GM12878 (cell line): ENCODE results near the gene ZNF653. TPM values are rescaled to one million over a fixed set of nuclear protein-coding genes. Genes with fewer than 3 reads are reported as not detected.

Experiments used
- ATAC-seq: fragments of 200-7000 bp; cut with Tn5 transposase; 3 replicates; pipeline ENCODE4 v1.9.1; 2020; ENCODE audit warnings: mild to moderate bottlenecking, moderate library complexity
- BruUV-seq: library from RNA; stranded (reverse); fragments of 400-500 nt; replicated peaks from 2 replicates; lab custom pipeline; 2021; lab: Mats Ljungman, UMichigan
- CTCF ChIA-PET: fragments of 300-600 bp; sonication (Branson Sonifier 250); formaldehyde crosslinking; extraction: SDS; loops from one replicate; lab custom pipeline; 2021; ENCODE audit warnings: inconsistent platforms; lab: Yijun Ruan, JAX
- POLR2A ChIA-PET: fragments of 350-600 bp; formaldehyde crosslinking; extraction: SDS; loops from one replicate; lab custom pipeline; 2021; ENCODE audit warnings: inconsistent platforms; lab: Charles Lee
- RAD21 ChIA-PET: fragments of 300-600 bp; sonication (Branson Sonifier 250); formaldehyde crosslinking; loops from one replicate; lab custom pipeline; 2023; ENCODE audit warnings: antibody characterized with exemption; ENCODE audit not compliant: unreplicated experiment; lab: Charles Lee
- SMC1A ChIA-PET: fragments of 300-600 bp; sonication (Branson Sonifier 250); formaldehyde crosslinking; loops from one replicate; lab custom pipeline; 2023; ENCODE audit not compliant: unreplicated experiment, uncharacterized antibody; lab: Charles Lee
- DNase-seq: peaks from one replicate; pipeline ENCODE4 v3.0.0-alpha.2; 2011; ENCODE audit warnings: low read depth, low spot score
- FAIRE-seq: peaks from 3 replicates; lab custom pipeline; 2011; peaks lifted over from hg19 to GRCh38; lab: Jason Lieb, UNC
- H2AFZ ChIP-seq: 2 replicates; pipeline ENCODE4 v1.6.0; 2011; ENCODE audit warnings: low read depth, low read length, control low read depth; ENCODE audit not compliant: control insufficient read depth
- H3K27ac ChIP-seq: 2 replicates; pipeline ENCODE4 v1.5.1; 2011; ENCODE audit warnings: control low read depth; ENCODE audit not compliant: control insufficient read depth, insufficient read depth
- H3K27me3 ChIP-seq, 2 experiments: replicated peaks in 1 of 2; 2 replicates each; pipeline versions ENCODE4 v1.6.0 to v1.6.1; 2011; ENCODE audit warnings: low read length in 1 of 2; ENCODE audit not compliant: control insufficient read depth in 2 of 2, insufficient read depth in 2 of 2
- H3K36me3 ChIP-seq, 2 experiments: 2 replicates each; pipeline ENCODE4 v1.5.1; 2011; ENCODE audit warnings: low read length in 1 of 2; ENCODE audit not compliant: control insufficient read depth in 2 of 2, insufficient read depth in 2 of 2
- H3K4me1 ChIP-seq: 2 replicates; pipeline ENCODE4 v1.6.1; 2011; ENCODE audit warnings: mild to moderate bottlenecking, low read length, moderate library complexity, mixed read lengths; ENCODE audit not compliant: control insufficient read depth, insufficient read depth
- H3K4me2 ChIP-seq: 2 replicates; pipeline ENCODE4 v1.6.0; 2011; ENCODE audit warnings: control low read depth; ENCODE audit not compliant: control insufficient read depth, insufficient read depth
- H3K4me3 ChIP-seq: fragments of 200-600 bp; sonication (generic); 2 replicates; pipeline ENCODE4 v1.5.1; 2016
- H3K79me2 ChIP-seq: 2 replicates; pipeline ENCODE4 v1.6.0; 2011; ENCODE audit warnings: low read length; ENCODE audit not compliant: control insufficient read depth, insufficient read depth
- H3K9ac ChIP-seq: 2 replicates; pipeline ENCODE4 v1.8.0; 2011; ENCODE audit warnings: low read length, control low read depth, mixed read lengths; ENCODE audit not compliant: control insufficient read depth, insufficient read depth
- H3K9me3 ChIP-seq: replicated peaks from 3 replicates; pipeline ENCODE4 v1.5.1; 2011; ENCODE audit warnings: mild to moderate bottlenecking, low read length; ENCODE audit not compliant: control insufficient read depth, insufficient read depth
- H4K20me1 ChIP-seq: 2 replicates; pipeline ENCODE4 v1.6.0; 2011; ENCODE audit not compliant: control insufficient read depth, insufficient read depth
- CEBPZ ChIP-seq: fragments of 150-350 bp; IDR thresholded peaks from 2 replicates; pipeline ENCODE4 v1.6.1; 2016; ENCODE audit warnings: low read depth, low read length
- E2F4 ChIP-seq: IDR thresholded peaks from 2 replicates; pipeline ENCODE4 v1.6.1; 2012; ENCODE audit warnings: low read depth, low read length, improper control_type of control experiment
- REST ChIP-seq: IDR thresholded peaks from 2 replicates; pipeline ENCODE4 v1.6.1; 2012; ENCODE audit warnings: mild to moderate bottlenecking, low read depth, low read length
- SKIL ChIP-seq: fragments of 450-650 bp; IDR thresholded peaks from 2 replicates; pipeline ENCODE4 v1.6.1; 2017; ENCODE audit warnings: mild to moderate bottlenecking, low read depth, inconsistent platforms; ENCODE audit not compliant: poor library complexity, severe bottlenecking
- SMAD5 ChIP-seq: IDR thresholded peaks from 2 replicates; pipeline ENCODE4 v1.6.1; 2016; ENCODE audit warnings: antibody characterized with exemption, low read depth
- WGBS: methylation state at CpG from one replicate; pipeline ENCODE4 v1.1.6; 2016; ENCODE audit warnings: low lambda C conversion rate; ENCODE audit not compliant: insufficient replicate concordance, insufficient coverage; ENCODE audit errors: missing lambda C conversion rate; 5-methylcytosine and 5-hydroxymethylcytosine counted together
- in situ Hi-C: fragments of 300-500 bp; cut with MboI; formaldehyde crosslinking; loops from 9 replicates; pipeline ENCODE4 v1.14.3; 2018; ENCODE audit warnings: mixed read lengths
- intact Hi-C: fragments of 100-400 bp; cut with micrococcal nuclease; formaldehyde crosslinking; loops from one replicate; pipeline ENCODE4 v1.14.2; 2022; ENCODE audit not compliant: unreplicated experiment
- polyA plus RNA-seq, 11 experiments: library from polyadenylated mRNA; depleted of rRNA in 4 of 11; unstranded in 6 of 11; stranded (reverse) in 5 of 11; fragments of >200 nt; fragmentation: Nextera tagmentation in 4 of 11; fragmentation: Illumina TruSeq in 1 of 11; extraction: Ambion mirVana in 4 of 11; extraction: Trizol in 1 of 11; gene quantifications; 1 replicate in 1 of 11; 2 replicates in 10 of 11; pipeline versions ENCODE4 v1.2.1 to v1.2.3, GENCODE V29; 2011 to 2016; ENCODE audit warnings: inconsistent platforms in 2 of 11, missing spikeins in 2 of 11, low read depth in 1 of 11
- total RNA-seq, 4 experiments: library from RNA; depleted of rRNA in 3 of 4; stranded (reverse); fragments of >200 nt in 3 of 4; fragmentation: Illumina TruSeq in 1 of 4; extraction: Trizol in 1 of 4; gene quantifications; 2 replicates each; pipeline versions ENCODE4 v1.2.1 to v1.2.3, GENCODE V29; 2013 to 2021

ZNF653 gene
- total and polyA plus RNA-seq, 10 of the 15 experiments (the other 5 are each of a cell fraction or from before 2014, with no cell fraction given), result 2.2 to 13.2 (median 6.7) TPM; not detected in 2

- TF ChIP-seq SMAD5, result no peak
- no peak for TF ChIP-seq E2F4
- no peak for TF ChIP-seq CEBPZ
- peak; percentile 82 for TF ChIP-seq REST
- no peak for TF ChIP-seq SKIL
- WGBS, result 75% methylated on average over 21 of the region's 62 CpGs
- Histone ChIP-seq H3K79me2 (no peaks in the 10 kb centered on the region), H3K4me3 (no peak overlapping the region), H3K4me2 (no peak overlapping the region), H3K27me3 (peaks cover 8 to 10% of the 10 kb centered on the region in 2 experiments), H4K20me1 (no peaks in the 10 kb centered on the region), H3K27ac (no peak overlapping the region), H3K36me3 (no peaks in the 10 kb centered on the region), H3K4me1 (peaks cover 19% of the 10 kb centered on the region), H3K9ac (no peak overlapping the region), H2AFZ (no peak overlapping the region), H3K9me3 (no peaks in the 10 kb centered on the region; the same call in 2 of the 3 replicates)
- ChIA-PET SMC1A (no interaction called here), RAD21 (no interaction called here), POLR2A (no interaction called here), CTCF (interaction anchor here (1.0 kb wide), 1 partner anchor 98 kb away, joined by 3 read pairs; no protein-coding TSS in a partner anchor)
- in situ Hi-C loops, result loop anchor here (10.0 kb wide), 1 partner anchor 184 kb away; the partner anchor contains the start of gene TSPAN16
- BruUV-seq, result no TSS peak
- no peak for ATAC-seq
- intact Hi-C loops, result no loop called here
- no peak for FAIRE-seq
- no peak for DNase-seq
These were observed 26.3 kb downstream of the ZNF653 start for GRCh38 chr19:11479090-11479897.
